AG20443 (cell line): ENCODE data around the gene ATOH7.
"Not testable (repeated sequence)": the region's sequence is repeated elsewhere in the genome, so short reads cannot be mapped to it uniquely, and the experiment has no call there.

Experiments used
- DNase-seq: peaks from one replicate; pipeline ENCODE4 v3.0.0; 2012; ENCODE audit warnings: low spot score, mixed read lengths

The ATOH7 gene

GRCh38 chr10:68231817-68232251 is at the start of gene ATOH7:
Gene ATOH7, minus strand, starts transcription at chr10:68232113. Its CDS starts 436 bp downstream, at chr10:68231677.
- no peak for DNase-seq

GRCh38 chr10:68280758-68281157 is 48.8 kb upstream of the ATOH7 start:
- DNase-seq = no peak

GRCh38 chr10:68278906-68279753 is 47.2 kb upstream of the ATOH7 start:
- DNase-seq = not testable (repeated sequence)

GRCh38 chr10:68277814-68278213 is 45.9 kb upstream of the ATOH7 start:
- not testable (repeated sequence) for DNase-seq

- no peak for DNase-seq
Observed at GRCh38 chr10:68276224-68276623, 44.3 kb upstream of the ATOH7 start.

- no peak for DNase-seq
Observed at GRCh38 chr10:68275600-68276126, 43.8 kb upstream of the ATOH7 start.

- DNase-seq = no peak
Observed at GRCh38 chr10:68272833-68273232, 40.9 kb upstream of the ATOH7 start.

- DNase-seq = peak; percentile 20
Observed at GRCh38 chr10:68271196-68271882, 39.4 kb upstream of the ATOH7 start.

GRCh38 chr10:68269562-68270290 is 37.8 kb upstream of the ATOH7 start:
- no peak for DNase-seq

- DNase-seq = no peak
Observed at GRCh38 chr10:68261132-68261856, 29.4 kb upstream of the ATOH7 start.

- DNase-seq = no peak
Observed at GRCh38 chr10:68253346-68253745, 21.4 kb upstream of the ATOH7 start.

GRCh38 chr10:68251625-68252495 is 19.9 kb upstream of the ATOH7 start:
- no peak for DNase-seq

GRCh38 chr10:68251151-68251550 is 19.2 kb upstream of the ATOH7 start:
- DNase-seq = no peak

- no peak for DNase-seq
Observed at GRCh38 chr10:68249297-68249696, 17.4 kb upstream of the ATOH7 start.

GRCh38 chr10:68247931-68248330 is 16.0 kb upstream of the ATOH7 start:
- no peak for DNase-seq

- not testable (repeated sequence) for DNase-seq
Observed at GRCh38 chr10:68246397-68246796, 14.5 kb upstream of the ATOH7 start.

- peak; percentile 30 for DNase-seq
Observed at GRCh38 chr10:68242051-68242450, 10.1 kb upstream of the ATOH7 start.

GRCh38 chr10:68239596-68240150 is 7.8 kb upstream of the ATOH7 start:
- DNase-seq = no peak

GRCh38 chr10:68239069-68239468 is 7.2 kb upstream of the ATOH7 start:
- DNase-seq = no peak

- no peak for DNase-seq
Observed at GRCh38 chr10:68238371-68238770, 6.5 kb upstream of the ATOH7 start.
